Measurements from ENCODE around the gene SYPL2. TPM values are rescaled to one million over a fixed set of nuclear protein-coding genes. Genes with fewer than 3 reads are reported as not detected.

SYPL2 gene
- total RNA-seq, 1 experiment from 2014 or later: 1.3 TPM

DNA sequence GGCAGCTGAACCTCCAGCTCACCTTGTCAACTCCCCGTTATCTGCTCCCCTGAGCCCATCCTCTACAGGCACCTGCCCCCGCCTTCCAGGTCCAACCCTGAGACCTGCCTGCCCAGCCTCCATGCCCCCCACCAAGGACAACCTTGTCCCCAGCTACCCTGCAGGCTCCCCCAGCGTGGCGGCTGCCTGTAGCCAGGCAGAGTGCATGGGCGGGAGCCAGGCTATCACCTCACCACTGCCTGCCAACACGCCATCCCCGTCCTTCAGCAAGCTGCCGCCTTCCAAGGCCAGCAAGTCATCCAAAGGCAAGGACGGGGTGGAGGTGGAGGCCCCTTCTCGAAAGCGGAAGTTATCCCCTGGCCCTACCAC is 24.6 kb downstream of the SYPL2 start:
- Histone ChIP-seq H2AFZ (ENCODE audit: low read depth, low read length, poor library complexity, severe bottlenecking) (no peak overlapping the region), H3K9me2 (ENCODE audit: insufficient read depth) (no peaks in the 10 kb centered on the region), H3K9me3 (ENCODE audit: control insufficient read depth in 1 of 2, insufficient read depth in 1 of 2, low read depth in 1 of 2, low read length in 2 of 2) (no peaks in the 10 kb centered on the region), H3K4me2 (ENCODE audit: low read length) (no peak overlapping the region), H3K4me3 (replicated peaks in 1 of 2; ENCODE audit: low read depth in 1 of 2, low read length in 2 of 2) (no peak overlapping the region), H3K9ac (ENCODE audit: low read length) (no peak overlapping the region), H3K36me3 (ENCODE audit: control insufficient read depth in 1 of 2, insufficient read depth in 2 of 2, low read length in 2 of 2) (0 out of 4 replicates have a peak, but pooled peaks cover 0 to 2% of the 10 kb centered on the region in 2 experiments), H3K4me1 (ENCODE audit: control insufficient read depth in 1 of 2, insufficient read depth in 2 of 2, low read length in 2 of 2) (peaks cover 10 to 14% of the 10 kb centered on the region in 2 experiments; a peak in 2 of 4 replicates), H3K79me2 (ENCODE audit: insufficient read depth, low read length) (no peaks in the 10 kb centered on the region; the same call in 1 of the 2 replicates), H3K27ac (ENCODE audit: low read depth, low read length) (no peak overlapping the region), H4K20me1 (ENCODE audit: insufficient read depth) (no peaks in the 10 kb centered on the region), H3K27me3 (ENCODE audit: insufficient read depth, low read length) (no peaks in the 10 kb centered on the region)
- no TSS peak for BruUV-seq (replicated peaks)
- DNase-seq (ENCODE audit: low read depth, low spot score) (no peak), ATAC-seq (no peak)
- TF ChIP-seq TCF7L2 (IDR thresholded peaks at IDR 0.05; ENCODE audit: borderline replicate concordance, extremely low read depth, insufficient read depth, insufficient read length) (no peak), FOSL1 (IDR thresholded peaks at IDR 0.05; ENCODE audit: low read depth) (no peak), POLR2A (IDR thresholded peaks at IDR 0.05; ENCODE audit: borderline replicate concordance, extremely low read depth, insufficient read depth, insufficient read length) (no peak), EGR1 (IDR thresholded peaks at IDR 0.05; ENCODE audit: low read depth) (no peak), ELF1 (IDR thresholded peaks at IDR 0.05; ENCODE audit: borderline replicate concordance, low read depth) (no peak), EZH2 (IDR thresholded peaks at IDR 0.05) (no peak), ZFX (IDR thresholded peaks at IDR 0.05) (no peak), POLR2AphosphoS5 (IDR thresholded peaks at IDR 0.05; ENCODE audit: low read depth, low read length) (no peak)
- intact Hi-C loops (cut with micrococcal nuclease): loop anchor here (1.0 kb wide), 1 partner anchor 41 kb away; no protein-coding TSS in a partner anchor
- POLR2A ChIA-PET: interaction anchor here (1.1 kb wide), 1 partner anchor 40 kb away, joined by 3 read pairs; no protein-coding TSS in a partner anchor
- RAD21 ChIA-PET (ENCODE audit: low non-redundant PET in 1 of 2, low total read pairs in 2 of 2, uncharacterized antibody in 2 of 2, unreplicated experiment in 2 of 2): interaction anchor here (1.6 to 1.8 kb wide), 2 partner anchors 41 kb away, joined by 5 to 17 read pairs; no protein-coding TSS in a partner anchor
- CTCF ChIA-PET: interaction anchor here (0.7 to 7.1 kb wide), 13 partner anchors 12 to 208 kb away, joined by 3 to 146 read pairs (median 4); partner anchors contain the start of genes GNAI3 and PSRC1

DNA sequence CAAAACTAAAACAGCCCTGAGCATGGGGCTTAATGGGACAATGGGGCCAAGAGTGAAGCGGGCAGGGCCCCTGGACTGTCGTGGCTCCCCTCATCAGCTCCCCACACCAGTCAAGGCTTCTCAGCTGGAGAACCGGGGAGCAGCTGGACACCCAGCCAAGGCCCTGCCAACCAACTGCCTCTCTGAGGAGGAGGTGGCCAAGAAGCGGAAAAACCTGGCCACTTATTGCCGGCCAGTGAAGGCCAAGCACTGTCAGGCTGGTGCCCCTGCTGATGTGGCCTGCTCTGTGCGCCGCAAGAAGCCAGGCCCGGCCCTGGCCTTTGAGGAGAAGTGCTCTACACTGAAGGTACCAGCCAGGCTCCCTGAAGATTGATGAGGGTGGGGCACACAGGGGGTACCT is 25.0 kb downstream of the SYPL2 start:
- no TSS peak for BruUV-seq (replicated peaks)
- POLR2A ChIA-PET: interaction anchor here (1.1 kb wide), 1 partner anchor 40 kb away, joined by 3 read pairs; no protein-coding TSS in a partner anchor
- RAD21 ChIA-PET (ENCODE audit: low non-redundant PET in 1 of 2, low total read pairs in 2 of 2, uncharacterized antibody in 2 of 2, unreplicated experiment in 2 of 2): interaction anchor here in 1 of 2 experiments (1.6 kb wide), 1 partner anchor 41 kb away, joined by 5 read pairs; no protein-coding TSS in a partner anchor

More for the DNA sequence above, 25.0 kb downstream of the SYPL2 start:
- peaks cover 10 to 14% of the 10 kb centered on the region in 2 experiments; a peak in 2 of 4 replicates for H3K4me1 ChIP-seq (ENCODE audit: control insufficient read depth in 1 of 2, insufficient read depth in 2 of 2, low read length in 2 of 2)
- H2AFZ ChIP-seq (ENCODE audit: low read depth, low read length, poor library complexity, severe bottlenecking): no peak overlapping the region
- H3K9ac ChIP-seq (ENCODE audit: low read length): no peak overlapping the region
- no peak overlapping the region for H3K4me3 ChIP-seq (replicated peaks in 1 of 2; ENCODE audit: low read depth in 1 of 2, low read length in 2 of 2)
- no peaks in the 10 kb centered on the region for H3K9me3 ChIP-seq (ENCODE audit: control insufficient read depth in 1 of 2, insufficient read depth in 1 of 2, low read depth in 1 of 2, low read length in 2 of 2)
- CTCF ChIA-PET: interaction anchor here (0.7 to 7.1 kb wide), 8 partner anchors 18 to 209 kb away, joined by 3 to 146 read pairs (median 4); partner anchors contain the start of genes GNAI3 and PSRC1
- TF ChIP-seq, protein P1, sequence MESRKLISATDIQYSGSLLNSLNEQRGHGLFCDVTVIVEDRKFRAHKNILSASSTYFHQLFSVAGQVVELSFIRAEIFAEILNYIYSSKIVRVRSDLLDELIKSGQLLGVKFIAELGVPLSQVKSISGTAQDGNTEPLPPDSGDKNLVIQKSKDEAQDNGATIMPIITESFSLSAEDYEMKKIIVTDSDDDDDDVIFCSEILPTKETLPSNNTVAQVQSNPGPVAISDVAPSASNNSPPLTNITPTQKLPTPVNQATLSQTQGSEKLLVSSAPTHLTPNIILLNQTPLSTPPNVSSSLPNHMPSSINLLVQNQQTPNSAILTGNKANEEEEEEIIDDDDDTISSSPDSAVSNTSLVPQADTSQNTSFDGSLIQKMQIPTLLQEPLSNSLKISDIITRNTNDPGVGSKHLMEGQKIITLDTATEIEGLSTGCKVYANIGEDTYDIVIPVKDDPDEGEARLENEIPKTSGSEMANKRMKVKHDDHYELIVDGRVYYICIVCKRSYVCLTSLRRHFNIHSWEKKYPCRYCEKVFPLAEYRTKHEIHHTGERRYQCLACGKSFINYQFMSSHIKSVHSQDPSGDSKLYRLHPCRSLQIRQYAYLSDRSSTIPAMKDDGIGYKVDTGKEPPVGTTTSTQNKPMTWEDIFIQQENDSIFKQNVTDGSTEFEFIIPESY (IDR thresholded peaks at IDR 0.05; ENCODE audit: extremely low read depth, insufficient replicate concordance, low read length): no peak
- TF ChIP-seq EGR1 (IDR thresholded peaks at IDR 0.05; ENCODE audit: low read depth): no peak
- no peak for TF ChIP-seq ELF1 (IDR thresholded peaks at IDR 0.05; ENCODE audit: borderline replicate concordance, low read depth)
- no peak for TF ChIP-seq TCF7L2 (IDR thresholded peaks at IDR 0.05; ENCODE audit: borderline replicate concordance, extremely low read depth, insufficient read depth, insufficient read length)
- TF ChIP-seq CEBPB (IDR thresholded peaks at IDR 0.05; ENCODE audit: low read depth): no peak
- TF ChIP-seq YY1 (IDR thresholded peaks at IDR 0.05; ENCODE audit: extremely low read depth, insufficient replicate concordance, low read depth, low read length): no peak
- TF ChIP-seq RAD21 (IDR thresholded peaks at IDR 0.05; ENCODE audit: low read depth): no peak
- TF ChIP-seq SRF (IDR thresholded peaks at IDR 0.05; ENCODE audit: low read depth): no peak
- TF ChIP-seq, protein P2, sequence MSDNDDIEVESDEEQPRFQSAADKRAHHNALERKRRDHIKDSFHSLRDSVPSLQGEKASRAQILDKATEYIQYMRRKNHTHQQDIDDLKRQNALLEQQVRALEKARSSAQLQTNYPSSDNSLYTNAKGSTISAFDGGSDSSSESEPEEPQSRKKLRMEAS (IDR thresholded peaks at IDR 0.05): no peak
- TF ChIP-seq POLR2AphosphoS5 (IDR thresholded peaks at IDR 0.05; ENCODE audit: low read depth, low read length): no peak
- no peak for TF ChIP-seq POLR2A (IDR thresholded peaks at IDR 0.05; ENCODE audit: borderline replicate concordance, extremely low read depth, insufficient read depth, insufficient read length)
- TF ChIP-seq SIN3A (IDR thresholded peaks at IDR 0.05; ENCODE audit: low read depth): no peak
- no peak for TF ChIP-seq EZH2 (IDR thresholded peaks at IDR 0.05)
- no peak overlapping the region for H3K27ac ChIP-seq (ENCODE audit: low read depth, low read length)
- no peaks in the 10 kb centered on the region for H3K27me3 ChIP-seq (ENCODE audit: insufficient read depth, low read length)
- no peaks in the 10 kb centered on the region for H4K20me1 ChIP-seq (ENCODE audit: insufficient read depth)
- intact Hi-C loops (cut with micrococcal nuclease): no loop called here
- no peaks in the 10 kb centered on the region; the same call in 1 of the 2 replicates for H3K79me2 ChIP-seq (ENCODE audit: insufficient read depth, low read length)
- ATAC-seq (no peak), DNase-seq (ENCODE audit: low read depth, low spot score) (no peak)
- 0 out of 4 replicates have a peak, but pooled peaks cover 0 to 4% of the 10 kb centered on the region in 2 experiments for H3K36me3 ChIP-seq (ENCODE audit: control insufficient read depth in 1 of 2, insufficient read depth in 2 of 2, low read length in 2 of 2)
- H3K9me2 ChIP-seq (ENCODE audit: insufficient read depth): no peaks in the 10 kb centered on the region
- no peak overlapping the region for H3K4me2 ChIP-seq (ENCODE audit: low read length)
